Stimulated activated CD8-positive, alpha-beta memory T cell treated with anti-CD3 and anti-CD28 coated beads, Interleukin-2, amount 100 ng/mL, for 1 hour (primary cell): Measurements from ENCODE around the gene APH1A.
"Not testable (repeated sequence)": the region's sequence is repeated elsewhere in the genome, so short reads cannot be mapped to it uniquely, and the experiment has no call there.

ENCODE experiments used
- DNase-seq, 2 donors: peaks; one replicate each; pipeline ENCODE4 v3.0.0-alpha.2; 2020; ENCODE audit warnings: low read depth in 2 of 2

The APH1A gene

GRCh38 chr1:150233359-150234308, 35.2 kb downstream of the APH1A start:
- DNase-seq = peak in 1 of 2 donors; percentile 26

GRCh38 chr1:150232921-150233320, 35.9 kb downstream of the APH1A start:
- DNase-seq = not testable (repeated sequence)

GRCh38 chr1:150228246-150228645, 40.6 kb downstream of the APH1A start:
- not testable (repeated sequence) for DNase-seq

GRCh38 chr1:150227228-150227627, 41.6 kb downstream of the APH1A start:
- no peak for DNase-seq

GRCh38 chr1:150226486-150226885, 42.3 kb downstream of the APH1A start:
- DNase-seq = no peak

GRCh38 chr1:150225546-150225945, 43.3 kb downstream of the APH1A start:
- DNase-seq = no peak

GRCh38 chr1:150224983-150225382, 43.8 kb downstream of the APH1A start:
- DNase-seq = no peak

- DNase-seq = no peak
Measured at GRCh38 chr1:150221552-150221951, 47.3 kb downstream of the APH1A start.

- not testable (repeated sequence) for DNase-seq
Measured at GRCh38 chr1:150215855-150216254, 53.0 kb downstream of the APH1A start.
